Progenitor cell of endocrine pancreas (in vitro differentiated cells): ENCODE results near the gene MRPL23. TPM values are rescaled to one million over a fixed set of nuclear protein-coding genes. Genes with fewer than 3 reads are reported as not detected.
A peak's percentile ranks its signal among the peaks of the same experiment; 100 is the strongest.

Experiments used
- DNase-seq: peaks from one replicate; pipeline ENCODE4 v3.0.0; 2021; ENCODE audit warnings: low spot score; ENCODE audit not compliant: unreplicated experiment
- H3K27ac Mint-ChIP-seq: 2 replicates; pipeline ENCODE4 v1.8.0; 2021; ENCODE audit warnings: mild to moderate bottlenecking, moderate library complexity, mixed read lengths
- H3K27me3 Mint-ChIP-seq: 2 replicates; pipeline ENCODE4 v1.8.0; 2021; ENCODE audit warnings: mixed read lengths
- H3K36me3 Mint-ChIP-seq: 2 replicates; pipeline ENCODE4 v1.8.0; 2022; ENCODE audit warnings: mixed read lengths; ENCODE audit not compliant: insufficient read depth
- H3K4me1 Mint-ChIP-seq: 2 replicates; pipeline ENCODE4 v1.8.0; 2021; ENCODE audit warnings: low read depth, mixed read lengths
- H3K4me3 Mint-ChIP-seq: 2 replicates; pipeline ENCODE4 v1.8.0; 2021; ENCODE audit warnings: low read depth, mild to moderate bottlenecking, moderate library complexity, mixed read lengths
- H3K9me3 Mint-ChIP-seq: 2 replicates; pipeline ENCODE4 v1.8.0; 2021; ENCODE audit warnings: low read depth, mixed read lengths
- CTCF ChIP-seq: fragments of 200-600 bp; sonication (generic); IDR thresholded peaks from one replicate; pipeline ENCODE4 v1.5.0; 2021; ENCODE audit warnings: antibody characterized with exemption, mild to moderate bottlenecking; ENCODE audit not compliant: unreplicated experiment
- total RNA-seq: library from RNA; stranded (reverse); gene quantifications from 2 replicates; pipeline ENCODE4 v1.2.1, GENCODE V29; 2021

Gene MRPL23
- total RNA-seq, 1 donor from 2014 or later: 38.1 TPM

- Mint-ChIP-seq H3K4me1 (no peaks in the 10 kb centered on the region), H3K4me3 (no peak overlapping the region), H3K36me3 (no peaks in the 10 kb centered on the region), H3K27me3 (peaks cover 26% of the 10 kb centered on the region), H3K9me3 (no peaks in the 10 kb centered on the region), H3K27ac (no peak overlapping the region)
- no peak for TF ChIP-seq CTCF
- DNase-seq: no peak
Observed at GRCh38 chr11:1932681-1933080, 14.5 kb upstream of the MRPL23 start.

DNA sequence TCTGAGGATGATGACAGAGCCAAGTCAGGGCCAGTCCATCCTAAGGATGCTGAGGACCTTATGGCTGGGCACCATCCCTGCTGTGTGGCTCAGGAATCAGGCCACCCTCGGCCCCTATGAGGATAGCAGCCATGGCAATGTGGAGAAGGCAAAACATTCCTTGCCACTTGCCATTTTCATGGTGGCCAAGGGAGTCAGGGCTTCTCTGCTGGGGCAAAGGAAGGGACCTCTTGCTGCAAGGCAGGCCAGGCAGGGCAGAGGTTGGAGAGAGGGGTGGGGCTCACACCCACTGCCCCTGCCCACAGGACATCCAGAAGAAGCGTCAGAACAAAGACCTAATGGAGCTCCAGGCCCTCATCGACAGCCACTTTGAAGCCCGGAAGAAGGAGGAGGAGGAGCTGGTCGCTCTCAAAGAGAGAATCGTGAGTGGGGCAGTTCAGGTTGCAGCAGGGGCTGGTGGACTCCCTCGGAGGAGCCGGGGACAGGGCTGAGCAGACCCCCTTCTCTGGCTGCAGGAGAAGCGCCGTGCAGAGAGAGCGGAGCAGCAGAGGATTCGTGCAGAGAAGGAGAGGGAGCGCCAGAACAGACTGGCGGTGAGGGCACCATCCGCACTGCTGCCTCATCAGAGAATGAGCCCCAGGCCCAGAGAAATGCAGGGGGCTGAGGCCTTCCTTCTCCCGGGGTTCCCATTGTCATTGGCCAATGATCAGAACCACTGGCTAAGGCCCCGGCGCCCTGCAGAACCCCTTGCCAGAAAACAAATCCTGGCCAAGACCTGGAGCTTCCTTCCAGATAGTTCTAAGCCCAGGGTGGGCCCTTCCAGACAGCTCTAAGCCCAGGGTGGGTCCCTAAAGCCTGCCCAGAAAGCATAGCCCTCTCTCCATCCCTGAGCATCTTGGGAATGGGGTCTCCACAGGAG, 13.5 kb upstream of the MRPL23 start:
- no peak for DNase-seq
- no peak for TF ChIP-seq CTCF
- Mint-ChIP-seq H3K9me3 (no peaks in the 10 kb centered on the region), H3K4me3 (no peak overlapping the region), H3K4me1 (no peaks in the 10 kb centered on the region), H3K27me3 (peaks cover 26% of the 10 kb centered on the region), H3K36me3 (no peaks in the 10 kb centered on the region), H3K27ac (no peak overlapping the region)

DNA sequence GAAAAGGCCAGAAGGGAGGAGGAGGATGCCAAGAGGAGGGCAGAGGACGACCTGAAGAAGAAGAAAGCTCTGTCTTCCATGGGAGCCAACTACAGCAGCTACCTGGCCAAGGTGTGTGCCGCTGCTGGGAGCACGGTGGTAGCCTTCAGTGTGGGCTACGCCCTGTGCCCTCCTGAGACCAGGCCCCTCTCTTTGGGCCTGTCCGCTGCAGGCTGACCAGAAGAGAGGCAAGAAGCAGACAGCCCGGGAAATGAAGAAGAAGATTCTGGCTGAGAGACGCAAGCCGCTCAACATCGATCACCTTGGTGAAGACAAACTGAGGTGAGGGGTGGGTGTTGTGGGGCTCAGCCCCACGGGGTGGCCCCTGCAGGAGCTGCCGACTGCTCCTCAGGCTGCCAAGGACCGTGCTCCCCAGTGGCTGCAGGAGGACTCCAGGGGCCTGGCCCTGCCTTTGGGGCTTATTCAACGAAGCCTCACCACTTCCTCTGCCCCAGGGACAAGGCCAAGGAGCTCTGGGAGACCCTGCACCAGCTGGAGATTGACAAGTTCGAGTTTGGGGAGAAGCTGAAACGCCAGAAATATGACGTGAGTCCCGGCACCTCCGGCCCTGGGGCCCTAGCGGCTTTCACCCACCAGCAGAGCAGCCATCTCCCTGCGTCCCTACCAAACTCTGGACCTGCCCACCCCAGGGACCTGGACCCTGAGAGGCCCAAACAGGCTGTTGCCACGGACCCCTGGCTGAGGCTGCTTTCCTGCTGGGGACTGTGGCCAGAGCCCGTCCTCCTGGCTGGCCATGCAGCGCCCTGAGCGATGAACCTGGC, 12.6 kb upstream of the MRPL23 start:
- H3K27ac Mint-ChIP-seq: no peak overlapping the region

GRCh38 chr11:1935156-1936071, 11.7 kb upstream of the MRPL23 start:
- TF ChIP-seq CTCF: no peak
- no peaks in the 10 kb centered on the region for H3K4me1 Mint-ChIP-seq
- peak; percentile 7 for DNase-seq
- H3K9me3 Mint-ChIP-seq: no peaks in the 10 kb centered on the region
- no peak overlapping the region for H3K27ac Mint-ChIP-seq
- H3K36me3 Mint-ChIP-seq: no peaks in the 10 kb centered on the region
- H3K27me3 Mint-ChIP-seq: peaks cover 27% of the 10 kb centered on the region
- H3K4me3 Mint-ChIP-seq: no peak overlapping the region

More for the DNA sequence above, 12.6 kb upstream of the MRPL23 start:
- no peaks in the 10 kb centered on the region for H3K36me3 Mint-ChIP-seq
- no peaks in the 10 kb centered on the region for H3K9me3 Mint-ChIP-seq
- peaks cover 29% of the 10 kb centered on the region for H3K27me3 Mint-ChIP-seq
- H3K4me1 Mint-ChIP-seq: no peaks in the 10 kb centered on the region
- no peak for TF ChIP-seq CTCF
- no peak overlapping the region for H3K4me3 Mint-ChIP-seq
- DNase-seq: peak; percentile 6
